ENCODE results near the gene KLHL22. TPM values are rescaled to one million over a fixed set of nuclear protein-coding genes. Genes with fewer than 3 reads are reported as not detected.

The KLHL22 gene
- total and polyA plus RNA-seq, 9 donors: 31.3 to 39.9 (median 35.7) TPM

DNA sequence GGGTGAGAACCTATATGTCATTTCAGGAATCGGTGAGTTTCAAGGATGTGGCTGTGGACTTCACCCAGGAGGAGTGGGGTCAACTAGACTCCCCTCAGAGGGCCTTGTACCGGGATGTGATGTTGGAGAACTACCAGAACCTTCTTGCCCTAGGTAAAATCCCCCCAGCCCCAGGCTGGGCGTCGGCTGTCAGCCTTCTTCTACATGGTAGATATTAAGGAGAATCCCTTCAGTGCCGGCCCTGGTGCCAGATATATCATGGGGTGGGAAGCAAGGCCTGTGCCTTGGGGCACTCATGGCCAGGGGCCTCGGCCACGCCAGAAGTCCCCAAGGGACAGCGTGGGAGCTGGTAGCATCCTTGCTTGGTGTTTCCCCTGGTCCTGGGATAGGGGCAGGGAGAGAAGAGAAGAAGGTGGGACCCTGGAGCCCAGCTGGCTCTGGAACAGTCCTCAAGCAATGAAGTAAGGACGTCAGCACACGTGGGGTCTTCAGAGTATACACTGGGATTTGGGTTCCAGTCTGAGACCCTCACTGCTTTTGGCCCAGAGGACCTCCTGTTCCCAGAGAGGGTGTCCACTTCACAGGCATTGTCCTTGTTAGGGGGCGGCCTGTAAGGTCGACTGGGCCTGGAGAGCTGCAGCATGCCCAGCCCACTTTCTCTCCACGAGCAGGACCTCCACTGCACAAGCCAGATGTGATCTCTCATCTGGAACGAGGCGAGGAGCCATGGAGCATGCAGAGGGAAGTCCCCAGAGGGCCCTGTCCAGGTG is 94.8 kb downstream of the KLHL22 start:
- Histone ChIP-seq H3K4me1 (ENCODE audit: control insufficient read depth, insufficient read depth, low read length) (peaks cover under 1% of the 10 kb centered on the region), H3K9me3 (replicated peaks; ENCODE audit: control insufficient read depth, low read depth, low read length) (no peaks in the 10 kb centered on the region), H3K4me3 (ENCODE audit: low read length) (no peak overlapping the region), H3K27ac (ENCODE audit: low read length) (no peak overlapping the region), H3K36me3 (ENCODE audit: control insufficient read depth, insufficient read depth, low read length) (peaks cover 42% of the 10 kb centered on the region), H3K27me3 (ENCODE audit: control insufficient read depth, insufficient read depth, low read length) (no peaks in the 10 kb centered on the region)
- no peak for DNase-seq
- WGBS (ENCODE audit: insufficient coverage): 83% methylated on average over 11 of the region's 15 CpGs

DNA sequence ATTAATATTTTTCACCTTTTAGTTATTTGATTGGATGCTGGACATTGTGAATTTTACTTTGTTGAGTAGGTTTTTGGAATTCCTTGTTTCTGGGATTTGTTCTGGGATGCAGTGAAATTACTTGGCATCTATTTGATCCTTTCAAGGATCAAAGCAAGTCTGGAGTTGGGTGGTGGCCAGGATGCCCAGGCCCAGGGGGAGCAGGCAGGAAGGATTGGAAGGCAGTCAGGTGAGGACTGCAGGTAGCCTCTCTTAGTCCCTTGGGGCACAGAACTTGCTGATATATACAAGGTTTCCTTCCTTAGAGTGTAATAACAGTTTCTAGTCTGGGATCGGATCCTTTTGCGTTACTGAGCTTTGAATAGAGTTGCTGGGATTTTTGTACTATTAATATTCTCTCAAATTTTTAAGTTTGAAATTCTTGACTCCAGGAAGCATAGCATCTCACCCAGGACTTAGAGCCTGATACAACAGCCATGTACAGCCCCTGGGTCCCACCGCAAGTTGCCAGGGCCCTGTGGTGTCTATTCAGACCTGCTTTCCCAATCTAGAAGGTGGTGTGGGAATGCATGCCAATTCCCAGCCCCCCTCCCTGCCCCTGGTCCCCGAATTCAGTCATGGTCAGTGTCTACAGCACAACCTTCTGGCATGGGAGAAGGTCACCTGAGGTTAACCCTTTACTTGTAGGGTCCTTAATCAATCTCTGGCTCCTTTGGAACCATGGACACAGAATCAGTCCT is 95.6 kb downstream of the KLHL22 start:
- DNase-seq: no peak
- Histone ChIP-seq H3K4me3 (ENCODE audit: low read length) (no peak overlapping the region), H3K36me3 (ENCODE audit: control insufficient read depth, insufficient read depth, low read length) (peaks cover 40% of the 10 kb centered on the region), H3K27me3 (ENCODE audit: control insufficient read depth, insufficient read depth, low read length) (no peaks in the 10 kb centered on the region), H3K9me3 (replicated peaks; ENCODE audit: control insufficient read depth, low read depth, low read length) (no peaks in the 10 kb centered on the region), H3K27ac (ENCODE audit: low read length) (no peak overlapping the region), H3K4me1 (ENCODE audit: control insufficient read depth, insufficient read depth, low read length) (peaks cover 8% of the 10 kb centered on the region)
- WGBS (ENCODE audit: insufficient coverage): no CpG with 5 or more reads among the region's 4 CpGs

DNA sequence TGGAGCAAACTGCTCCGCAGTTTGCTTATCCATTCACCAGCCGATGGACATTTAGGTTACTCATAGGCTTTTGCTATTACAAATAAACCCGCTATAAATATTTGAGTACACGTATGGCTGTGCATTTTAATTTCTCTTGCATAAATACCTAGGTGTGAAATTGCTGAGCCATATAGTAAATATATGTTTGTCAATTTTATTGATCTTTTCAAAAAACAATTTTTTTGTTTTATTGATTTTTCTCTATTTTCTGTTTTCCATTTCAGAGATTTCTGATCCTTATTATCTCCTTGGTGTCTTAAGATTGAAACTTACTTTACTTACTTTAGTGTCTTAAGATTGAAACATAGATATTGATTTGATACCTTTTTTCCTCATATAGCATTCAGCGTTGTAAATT is 97.2 kb downstream of the KLHL22 start:
- H3K27me3 ChIP-seq (ENCODE audit: control insufficient read depth, insufficient read depth, low read length): no peaks in the 10 kb centered on the region
- no peak for DNase-seq
- H3K9me3 ChIP-seq (replicated peaks; ENCODE audit: control insufficient read depth, low read depth, low read length): no peaks in the 10 kb centered on the region
- H3K27ac ChIP-seq (ENCODE audit: low read length): no peak overlapping the region
- H3K4me1 ChIP-seq (ENCODE audit: control insufficient read depth, insufficient read depth, low read length): peaks cover 18% of the 10 kb centered on the region
- no CpG with 5 or more reads among the region's 5 CpGs for WGBS (ENCODE audit: insufficient coverage)
- no peak overlapping the region for H3K4me3 ChIP-seq (ENCODE audit: low read length)
- H3K36me3 ChIP-seq (ENCODE audit: control insufficient read depth, insufficient read depth, low read length): peaks cover 34% of the 10 kb centered on the region

DNA sequence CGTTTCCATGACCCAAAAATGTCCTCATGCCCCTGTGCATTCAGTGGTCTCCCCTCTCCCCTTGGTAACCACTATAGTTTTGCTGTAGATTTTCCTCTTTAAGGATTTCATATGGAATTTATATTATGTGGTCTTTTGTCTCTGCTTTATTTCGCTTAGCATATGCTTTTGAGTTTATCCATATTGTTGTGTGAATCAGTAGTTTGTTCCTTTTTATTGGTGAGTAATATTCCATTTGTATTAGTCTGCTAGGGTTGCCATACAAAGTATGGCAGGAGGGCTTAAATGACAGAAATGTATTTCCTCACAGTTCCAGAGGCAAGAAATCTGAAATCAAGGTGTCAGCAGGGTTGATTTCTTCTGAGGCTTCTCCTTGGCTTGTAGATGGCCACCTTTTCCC is 98.1 kb downstream of the KLHL22 start:
- WGBS (ENCODE audit: insufficient coverage): no CpG with 5 or more reads among the region's 2 CpGs
- no peak for DNase-seq
- H3K36me3 ChIP-seq (ENCODE audit: control insufficient read depth, insufficient read depth, low read length): peaks cover 27% of the 10 kb centered on the region
- H3K4me3 ChIP-seq (ENCODE audit: low read length): no peak overlapping the region
- no peaks in the 10 kb centered on the region for H3K27me3 ChIP-seq (ENCODE audit: control insufficient read depth, insufficient read depth, low read length)
- no peak overlapping the region for H3K27ac ChIP-seq (ENCODE audit: low read length)
- H3K4me1 ChIP-seq (ENCODE audit: control insufficient read depth, insufficient read depth, low read length): peaks cover 22% of the 10 kb centered on the region
- H3K9me3 ChIP-seq (replicated peaks; ENCODE audit: control insufficient read depth, low read depth, low read length): no peaks in the 10 kb centered on the region

DNA sequence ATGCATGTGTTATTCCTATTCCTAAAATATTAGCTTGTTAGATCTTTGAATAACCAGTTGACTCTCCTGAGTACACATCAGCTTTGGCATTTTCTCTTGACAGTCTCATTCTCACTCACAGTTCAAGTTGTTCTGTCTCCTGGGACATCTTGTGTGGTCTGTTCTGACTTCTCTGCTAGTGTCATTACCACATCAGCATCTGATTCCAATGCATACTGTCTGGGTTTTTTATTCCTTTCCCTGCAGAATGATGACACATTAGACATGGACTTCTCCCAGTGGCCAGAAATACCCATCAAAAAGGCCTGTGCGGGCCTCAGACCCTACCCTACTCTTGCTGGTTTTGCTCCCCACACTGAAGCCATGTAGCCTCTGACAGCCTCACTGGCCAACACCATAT is 99.0 kb downstream of the KLHL22 start:
- WGBS (ENCODE audit: insufficient coverage): 33% methylated on average over 1 of the region's 1 CpG
- Histone ChIP-seq H3K27ac (ENCODE audit: low read length) (no peak overlapping the region), H3K4me3 (ENCODE audit: low read length) (no peak overlapping the region), H3K36me3 (ENCODE audit: control insufficient read depth, insufficient read depth, low read length) (peaks cover 20% of the 10 kb centered on the region), H3K9me3 (replicated peaks; ENCODE audit: control insufficient read depth, low read depth, low read length) (no peaks in the 10 kb centered on the region), H3K27me3 (ENCODE audit: control insufficient read depth, insufficient read depth, low read length) (no peaks in the 10 kb centered on the region), H3K4me1 (ENCODE audit: control insufficient read depth, insufficient read depth, low read length) (peaks cover 22% of the 10 kb centered on the region)
- DNase-seq: no peak

DNA sequence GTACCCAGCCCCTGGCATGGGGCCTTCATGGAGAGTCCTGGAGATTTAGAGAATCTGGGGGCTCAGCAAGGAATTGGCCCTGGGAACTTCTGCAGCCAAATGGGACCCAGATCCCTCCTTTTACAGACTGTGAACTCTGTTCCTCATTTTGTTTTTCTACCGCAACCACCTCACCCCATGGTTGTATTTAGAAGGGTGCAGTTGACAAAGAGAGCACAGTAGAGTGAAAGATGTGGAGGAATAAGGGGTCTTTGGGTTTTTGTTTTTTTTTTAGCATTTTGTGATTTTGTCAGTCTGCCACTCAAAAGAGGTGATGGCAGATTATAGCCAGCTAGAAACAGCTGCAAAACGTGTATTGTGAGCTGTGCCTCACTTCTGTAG is 99.7 kb downstream of the KLHL22 start:
- H3K27ac ChIP-seq (ENCODE audit: low read length): no peak overlapping the region
- no peak overlapping the region for H3K4me3 ChIP-seq (ENCODE audit: low read length)
- 36% methylated on average over 1 of the region's 2 CpGs for WGBS (ENCODE audit: insufficient coverage)
- no peaks in the 10 kb centered on the region for H3K27me3 ChIP-seq (ENCODE audit: control insufficient read depth, insufficient read depth, low read length)
- no peak for DNase-seq
- H3K36me3 ChIP-seq (ENCODE audit: control insufficient read depth, insufficient read depth, low read length): peaks cover 14% of the 10 kb centered on the region
- peaks cover 22% of the 10 kb centered on the region for H3K4me1 ChIP-seq (ENCODE audit: control insufficient read depth, insufficient read depth, low read length)
- H3K9me3 ChIP-seq (replicated peaks; ENCODE audit: control insufficient read depth, low read depth, low read length): no peaks in the 10 kb centered on the region

DNA sequence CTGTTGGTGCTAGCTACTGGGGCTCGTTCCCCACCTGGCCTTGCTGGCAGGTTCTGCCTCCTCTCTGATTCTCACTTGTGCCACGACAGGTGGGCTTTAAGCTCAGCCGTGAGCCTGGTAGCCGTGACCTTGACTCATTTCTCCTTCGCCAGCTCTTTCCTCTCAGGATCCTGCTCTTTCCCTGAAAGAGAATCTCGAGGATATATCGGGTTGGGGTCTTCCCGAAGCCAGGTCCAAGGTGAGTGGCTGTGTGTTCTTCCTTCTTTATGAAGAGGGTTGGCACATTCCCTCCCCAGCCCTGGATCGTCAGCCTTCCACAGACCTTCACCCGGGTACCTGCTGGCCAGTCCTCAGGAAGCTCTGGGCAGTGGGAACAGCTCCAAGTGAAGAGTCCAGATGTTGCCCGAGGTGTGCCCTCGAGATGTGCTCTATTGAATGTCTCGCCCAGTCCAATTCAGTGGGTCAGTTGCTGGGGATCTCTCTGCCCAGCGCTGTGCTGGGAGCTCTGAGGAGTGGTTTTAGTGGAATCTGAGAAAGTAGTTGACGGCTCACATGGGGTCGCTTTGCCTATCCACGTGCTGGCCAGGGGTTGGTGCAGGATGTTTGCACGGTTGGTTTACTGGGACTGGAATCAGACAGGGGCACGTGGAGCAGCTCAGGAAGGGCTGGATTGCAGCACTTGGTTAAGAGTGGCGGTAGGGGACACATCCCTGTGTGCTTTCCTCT is 100.3 kb downstream of the KLHL22 start:
- Histone ChIP-seq H3K9me3 (replicated peaks; ENCODE audit: control insufficient read depth, low read depth, low read length) (no peaks in the 10 kb centered on the region), H3K36me3 (ENCODE audit: control insufficient read depth, insufficient read depth, low read length) (peaks cover 8% of the 10 kb centered on the region), H3K4me1 (ENCODE audit: control insufficient read depth, insufficient read depth, low read length) (peaks cover 22% of the 10 kb centered on the region), H3K4me3 (ENCODE audit: low read length) (no peak overlapping the region), H3K27ac (ENCODE audit: low read length) (no peak overlapping the region), H3K27me3 (ENCODE audit: control insufficient read depth, insufficient read depth, low read length) (no peaks in the 10 kb centered on the region)
- no peak for DNase-seq
- 64% methylated on average over 14 of the region's 20 CpGs for WGBS (ENCODE audit: insufficient coverage)

DNA sequence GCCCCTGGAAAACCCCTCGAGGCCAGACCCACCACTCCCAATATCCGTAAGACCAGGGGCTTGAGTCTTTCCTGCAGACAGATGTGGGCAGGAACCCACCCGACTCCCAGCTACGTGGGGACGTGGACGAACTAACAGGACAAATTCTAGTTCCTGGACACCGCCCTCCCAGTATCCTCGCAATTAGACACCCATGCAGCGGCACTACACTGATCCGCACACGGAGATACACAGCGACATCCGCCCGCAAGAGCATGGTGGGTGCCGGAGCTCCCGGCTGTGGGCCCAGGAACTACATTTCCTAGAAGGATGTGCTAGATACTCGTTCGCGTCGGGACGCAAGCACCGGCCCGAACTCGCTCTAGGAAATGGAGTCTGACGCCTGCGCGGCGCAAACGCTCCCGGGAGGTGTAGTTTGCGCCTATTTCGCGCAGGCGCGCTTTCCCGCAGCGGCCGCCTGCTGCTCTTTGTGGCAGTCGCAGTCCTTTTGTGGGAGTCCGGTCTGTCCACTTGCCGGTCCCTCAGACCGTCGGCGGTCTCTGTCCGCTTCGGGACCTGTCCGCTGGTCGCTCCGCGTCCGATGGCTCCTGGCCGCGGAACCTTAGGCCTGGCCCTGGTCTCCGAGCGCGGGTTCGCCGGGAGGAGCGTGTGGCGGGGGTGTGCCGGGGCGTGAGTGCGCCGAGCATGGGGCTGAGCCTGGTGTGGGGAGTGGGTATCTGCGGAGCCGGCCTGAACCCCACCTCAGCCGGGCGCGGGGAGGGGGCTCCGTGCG is 101.7 kb downstream of the KLHL22 start, which contains the start of gene ZNF74:
Gene ZNF74 (plus strand): TSS at position 447 of the 772 bp plus-strand sequence. CDS start 478 bp downstream, outside the sequence.
- H3K27ac ChIP-seq (ENCODE audit: low read length): peak within 1 kb of the TSS; percentile 91
- peak; percentile 97 for DNase-seq
- no peaks in the 10 kb centered on the region for H3K27me3 ChIP-seq (ENCODE audit: control insufficient read depth, insufficient read depth, low read length)
- 1% methylated on average over 68 of the region's 71 CpGs for WGBS (ENCODE audit: insufficient coverage)
- H3K9me3 ChIP-seq (replicated peaks; ENCODE audit: control insufficient read depth, low read depth, low read length): no peaks in the 10 kb centered on the region
- peaks cover 3% of the 10 kb centered on the region for H3K36me3 ChIP-seq (ENCODE audit: control insufficient read depth, insufficient read depth, low read length)
- peaks cover 22% of the 10 kb centered on the region for H3K4me1 ChIP-seq (ENCODE audit: control insufficient read depth, insufficient read depth, low read length)
- peak within 1 kb of the TSS; percentile 91 for H3K4me3 ChIP-seq (ENCODE audit: low read length)

DNA sequence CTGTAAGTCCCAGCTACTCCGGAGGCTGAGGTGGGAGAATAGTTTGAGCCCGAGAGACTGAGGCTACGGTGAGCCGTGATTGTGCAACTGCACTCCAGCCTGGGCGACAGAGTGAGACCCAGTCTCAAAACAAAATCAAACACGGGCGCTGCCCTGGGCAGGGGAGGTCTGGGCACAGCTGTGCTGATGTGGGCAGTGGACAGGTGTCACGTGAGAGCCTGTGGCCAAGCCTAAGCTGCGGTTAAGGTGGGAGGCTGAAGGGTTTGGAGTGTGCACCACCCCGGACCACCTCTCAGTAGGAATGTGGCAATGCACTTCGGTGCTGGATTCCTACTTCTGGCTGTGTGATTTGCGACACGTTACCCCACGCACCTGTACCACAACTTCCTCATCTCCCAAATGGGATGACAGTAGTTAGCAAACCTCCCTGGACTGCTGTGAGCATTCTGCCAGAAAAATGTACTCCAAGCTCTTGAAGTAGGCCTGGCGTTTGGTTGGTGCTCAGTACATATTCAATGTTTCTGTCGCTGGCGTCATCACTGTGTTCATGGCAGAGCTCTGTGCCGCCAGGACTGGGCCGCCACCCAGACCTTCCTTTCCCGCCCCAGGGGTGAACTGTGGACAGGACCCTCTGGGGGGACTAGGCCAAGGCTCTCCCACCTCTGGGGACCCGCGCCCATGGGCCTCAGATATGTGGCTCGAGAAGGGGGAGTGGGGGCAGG is 102.5 kb downstream of the KLHL22 start:
- Histone ChIP-seq H3K9me3 (replicated peaks; ENCODE audit: control insufficient read depth, low read depth, low read length) (no peaks in the 10 kb centered on the region), H3K36me3 (ENCODE audit: control insufficient read depth, insufficient read depth, low read length) (peaks cover 3% of the 10 kb centered on the region), H3K4me3 (ENCODE audit: low read length) (peak overlapping the region; percentile 91), H3K27me3 (ENCODE audit: control insufficient read depth, insufficient read depth, low read length) (no peaks in the 10 kb centered on the region), H3K4me1 (ENCODE audit: control insufficient read depth, insufficient read depth, low read length) (peaks cover 22% of the 10 kb centered on the region), H3K27ac (ENCODE audit: low read length) (peak overlapping the region; percentile 91)
- peak; percentile 20 for DNase-seq
- WGBS (ENCODE audit: insufficient coverage): 90% methylated on average over 15 of the region's 23 CpGs
